Measurements from ENCODE around the gene POLD1.

Gene POLD1

DNA sequence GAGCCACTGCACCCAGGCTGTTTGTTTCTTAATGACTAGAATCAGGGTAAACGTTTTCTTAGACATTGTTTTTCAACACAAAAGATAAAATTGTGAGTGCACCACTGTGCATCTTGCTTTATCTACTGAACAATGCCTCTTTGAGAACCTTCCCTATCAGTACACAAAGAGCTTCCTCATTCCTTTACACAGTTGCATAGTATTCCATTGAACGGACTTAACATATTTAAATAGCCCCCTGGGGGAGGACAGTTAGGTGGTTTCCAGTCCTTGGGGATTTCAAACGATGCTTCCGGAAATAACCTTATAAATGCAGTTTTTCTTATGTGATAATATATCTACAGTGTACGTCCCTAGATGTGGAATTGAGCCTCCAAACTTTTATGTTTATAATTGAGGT lies 8.6 kb downstream of the POLD1 start:
- no peak for DNase-seq

DNA sequence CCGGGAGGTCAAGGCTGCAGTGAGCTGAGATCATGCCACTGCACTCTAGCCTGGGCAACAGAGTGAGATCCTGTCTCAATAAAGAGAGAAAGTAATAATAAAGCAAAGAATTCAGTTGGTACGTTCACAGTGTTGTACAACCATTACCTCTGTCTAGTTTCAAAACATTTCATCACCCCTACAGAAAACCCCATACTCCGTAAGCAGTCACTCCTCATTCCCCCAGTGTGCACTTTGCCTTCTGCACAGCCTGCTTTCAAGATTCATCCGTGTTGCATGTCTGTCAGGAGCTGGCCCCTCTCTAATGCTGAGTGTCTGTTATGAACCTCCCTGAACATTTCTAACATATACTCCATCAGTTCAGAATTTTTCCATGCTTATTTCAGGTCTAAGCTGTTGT lies 9.4 kb downstream of the POLD1 start:
- no peak for DNase-seq

DNA sequence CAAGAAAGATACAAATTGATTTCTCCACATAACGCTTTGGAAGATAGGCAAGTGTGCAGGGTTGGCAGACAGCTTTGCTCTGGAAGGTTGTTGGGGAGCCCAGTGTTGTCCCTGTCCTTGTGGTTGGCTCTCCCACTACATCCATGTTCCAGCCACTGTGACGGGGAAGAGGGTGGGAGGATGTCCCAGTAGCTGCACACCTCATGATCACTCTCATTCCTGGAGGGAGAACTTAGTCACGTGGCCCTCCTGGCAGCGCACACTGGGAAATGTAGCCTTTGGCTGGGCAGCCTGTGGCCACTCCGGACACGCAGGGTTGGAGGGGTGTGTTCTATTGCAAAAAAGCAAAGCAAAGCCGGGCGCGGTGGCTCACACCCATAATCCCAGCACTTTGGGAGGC lies 9.9 kb downstream of the POLD1 start:
- DNase-seq, result no peak

DNA sequence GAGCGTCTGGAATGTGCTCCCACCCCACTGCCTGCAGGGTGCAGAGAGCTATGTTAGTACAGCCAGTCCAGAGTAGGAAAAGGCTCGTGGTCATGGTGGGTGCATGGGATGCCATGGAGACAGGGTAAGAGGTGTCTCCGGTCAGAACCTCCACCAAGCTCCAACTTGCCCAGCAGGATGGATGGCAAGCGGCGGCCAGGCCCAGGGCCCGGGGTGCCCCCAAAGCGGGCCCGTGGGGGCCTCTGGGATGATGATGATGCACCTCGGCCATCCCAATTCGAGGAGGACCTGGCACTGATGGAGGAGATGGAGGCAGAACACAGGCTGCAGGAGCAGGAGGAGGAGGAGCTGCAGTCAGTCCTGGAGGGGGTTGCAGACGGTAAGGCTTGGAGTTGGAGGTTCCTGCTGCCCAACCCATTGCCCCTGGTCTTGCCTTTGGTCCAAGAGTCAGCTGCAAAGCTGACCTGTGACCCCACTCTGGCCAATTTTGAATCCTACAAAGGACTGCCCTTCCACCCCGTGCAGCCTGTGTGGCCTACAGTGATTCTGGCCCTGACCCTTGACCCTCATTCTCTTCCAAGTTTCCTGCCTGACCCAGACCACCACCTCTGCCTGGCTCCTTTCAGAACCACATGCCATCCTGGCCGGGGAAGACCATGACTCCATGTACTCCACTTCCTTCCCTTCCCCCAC lies 14.7 kb downstream of the POLD1 start:
- no peak for DNase-seq

DNA sequence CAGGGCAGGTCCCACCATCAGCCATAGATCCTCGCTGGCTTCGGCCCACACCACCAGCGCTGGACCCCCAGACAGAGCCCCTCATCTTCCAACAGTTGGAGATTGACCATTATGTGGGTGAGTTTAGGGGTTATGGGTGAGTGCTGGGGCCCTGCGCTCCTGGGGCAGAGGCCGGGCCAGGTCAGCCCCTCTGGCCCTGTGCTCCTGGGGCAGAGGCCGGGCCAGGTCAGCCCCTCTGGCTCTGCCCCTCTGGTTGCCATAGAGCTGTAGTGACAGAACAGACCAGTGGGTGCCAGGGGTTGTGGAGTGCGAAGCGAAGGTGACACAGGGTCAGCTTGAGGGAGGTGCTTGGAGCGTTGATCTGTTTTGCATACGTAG lies 15.2 kb downstream of the POLD1 start:
- no peak for DNase-seq

DNA sequence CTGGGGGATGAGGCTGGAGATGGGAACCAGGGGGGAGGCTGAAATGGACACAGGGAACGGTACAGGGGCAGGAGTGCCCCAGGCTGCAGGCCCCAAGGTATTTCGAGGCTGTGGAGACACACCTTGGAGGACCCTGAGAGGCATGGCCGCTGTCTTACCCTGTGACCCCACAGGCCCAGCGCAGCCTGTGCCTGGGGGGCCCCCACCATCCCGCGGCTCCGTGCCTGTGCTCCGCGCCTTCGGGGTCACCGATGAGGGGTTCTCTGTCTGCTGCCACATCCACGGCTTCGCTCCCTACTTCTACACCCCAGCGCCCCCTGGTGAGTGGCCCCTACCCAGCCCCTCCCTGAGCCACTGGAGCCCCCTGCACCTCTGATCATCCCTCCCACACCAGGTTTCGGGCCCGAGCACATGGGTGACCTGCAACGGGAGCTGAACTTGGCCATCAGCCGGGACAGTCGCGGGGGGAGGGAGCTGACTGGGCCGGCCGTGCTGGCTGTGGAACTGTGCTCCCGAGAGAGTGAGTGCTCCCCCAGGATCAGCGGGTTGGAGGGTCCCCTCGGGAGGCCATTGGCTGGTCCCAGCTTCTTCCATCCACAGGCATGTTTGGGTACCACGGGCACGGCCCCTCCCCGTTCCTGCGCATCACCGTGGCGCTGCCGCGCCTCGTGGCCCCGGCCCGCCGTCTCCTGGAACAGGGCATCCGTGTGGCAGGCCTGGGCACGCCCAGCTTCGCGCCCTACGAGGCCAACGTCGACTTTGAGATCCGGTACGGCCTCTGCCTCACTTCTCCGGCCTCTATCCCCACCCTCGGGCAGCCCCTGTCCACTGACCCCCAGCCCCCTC lies 17.7 kb downstream of the POLD1 start:
- no peak for DNase-seq

DNA sequence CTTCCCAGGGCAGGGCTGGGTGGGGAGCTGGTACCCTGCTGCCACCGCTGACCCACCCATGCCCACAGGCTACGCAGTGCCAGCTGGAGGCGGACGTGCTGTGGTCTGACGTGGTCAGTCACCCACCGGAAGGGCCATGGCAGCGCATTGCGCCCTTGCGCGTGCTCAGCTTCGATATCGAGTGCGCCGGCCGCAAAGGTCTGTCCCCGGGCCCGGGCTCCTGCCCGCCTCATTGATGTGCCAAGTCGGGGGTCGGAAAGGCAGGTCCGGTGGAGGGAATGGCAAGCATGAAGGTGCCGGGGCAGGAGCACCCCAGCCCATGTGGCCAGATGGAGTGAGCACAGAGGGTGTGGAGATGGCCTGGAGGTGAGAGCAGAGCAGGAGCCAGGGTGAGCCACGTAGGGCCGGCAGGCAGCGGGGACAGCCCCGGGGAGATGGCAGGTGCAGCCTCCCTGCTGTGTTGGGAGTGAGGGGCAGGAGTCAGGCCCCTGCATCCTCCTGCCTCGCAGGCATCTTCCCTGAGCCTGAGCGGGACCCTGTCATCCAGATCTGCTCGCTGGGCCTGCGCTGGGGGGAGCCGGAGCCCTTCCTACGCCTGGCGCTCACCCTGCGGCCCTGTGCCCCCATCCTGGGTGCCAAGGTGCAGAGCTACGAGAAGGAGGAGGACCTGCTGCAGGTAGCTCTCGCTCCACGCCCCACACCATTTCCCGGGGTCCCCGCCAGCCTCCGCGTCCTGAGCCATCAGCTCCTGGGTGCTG lies 18.6 kb downstream of the POLD1 start:
- no peak for DNase-seq

DNA sequence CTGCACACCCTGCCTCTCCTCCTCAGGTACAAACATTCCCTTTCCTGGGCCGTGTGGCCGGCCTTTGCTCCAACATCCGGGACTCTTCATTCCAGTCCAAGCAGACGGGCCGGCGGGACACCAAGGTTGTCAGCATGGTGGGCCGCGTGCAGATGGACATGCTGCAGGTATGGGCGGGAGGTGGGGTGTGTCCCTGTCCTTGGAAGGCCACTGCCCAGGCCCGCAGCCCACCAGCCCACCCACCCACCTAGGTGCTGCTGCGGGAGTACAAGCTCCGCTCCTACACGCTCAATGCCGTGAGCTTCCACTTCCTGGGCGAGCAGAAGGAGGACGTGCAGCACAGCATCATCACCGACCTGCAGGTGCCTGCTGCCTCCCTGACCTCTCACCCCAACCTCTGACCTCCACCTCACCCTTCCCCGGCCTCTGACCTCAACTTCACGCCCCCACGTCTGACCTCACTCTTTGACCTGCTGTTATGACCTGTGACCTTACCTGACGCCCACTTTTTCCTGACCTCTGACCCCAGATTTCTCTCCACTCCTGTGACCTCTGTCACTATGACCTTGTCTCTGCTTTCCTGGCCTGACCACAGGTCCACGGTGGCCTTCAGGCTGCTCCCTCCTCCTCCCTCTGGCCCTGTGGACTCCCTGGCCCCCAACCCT lies 22.1 kb downstream of the POLD1 start:
- DNase-seq, result no peak

DNA sequence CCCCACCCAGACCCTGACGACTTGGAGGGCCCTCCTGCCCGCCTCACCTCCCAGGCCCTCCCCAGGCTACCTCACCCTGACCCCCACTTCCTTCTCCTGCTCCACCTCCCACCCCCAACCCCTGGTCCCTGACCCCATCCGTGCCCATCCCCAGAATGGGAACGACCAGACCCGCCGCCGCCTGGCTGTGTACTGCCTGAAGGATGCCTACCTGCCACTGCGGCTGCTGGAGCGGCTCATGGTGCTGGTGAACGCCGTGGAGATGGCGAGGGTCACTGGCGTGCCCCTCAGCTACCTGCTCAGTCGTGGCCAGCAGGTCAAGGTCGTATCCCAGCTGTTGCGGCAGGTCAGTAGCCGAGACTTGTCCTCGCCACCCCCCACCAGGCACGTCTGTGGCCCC lies 22.7 kb downstream of the POLD1 start:
- DNase-seq, result no peak

DNA sequence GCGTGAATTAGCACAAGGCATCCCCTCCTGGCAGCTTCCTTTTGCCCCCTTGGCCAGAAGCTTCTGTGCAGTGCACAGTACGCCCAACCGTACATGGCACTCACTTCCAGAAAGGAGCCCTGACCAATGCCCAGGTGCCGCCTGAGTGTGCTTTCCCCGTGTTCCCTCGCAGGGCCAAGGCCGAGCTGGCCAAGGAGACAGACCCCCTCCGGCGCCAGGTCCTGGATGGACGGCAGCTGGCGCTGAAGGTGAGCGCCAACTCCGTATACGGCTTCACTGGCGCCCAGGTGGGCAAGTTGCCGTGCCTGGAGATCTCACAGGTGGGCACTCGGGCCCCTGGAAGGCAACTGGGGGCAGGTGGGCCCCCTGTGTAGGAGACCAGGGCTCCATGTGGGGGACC lies 25.2 kb downstream of the POLD1 start:
- DNase-seq, result no peak

DNA sequence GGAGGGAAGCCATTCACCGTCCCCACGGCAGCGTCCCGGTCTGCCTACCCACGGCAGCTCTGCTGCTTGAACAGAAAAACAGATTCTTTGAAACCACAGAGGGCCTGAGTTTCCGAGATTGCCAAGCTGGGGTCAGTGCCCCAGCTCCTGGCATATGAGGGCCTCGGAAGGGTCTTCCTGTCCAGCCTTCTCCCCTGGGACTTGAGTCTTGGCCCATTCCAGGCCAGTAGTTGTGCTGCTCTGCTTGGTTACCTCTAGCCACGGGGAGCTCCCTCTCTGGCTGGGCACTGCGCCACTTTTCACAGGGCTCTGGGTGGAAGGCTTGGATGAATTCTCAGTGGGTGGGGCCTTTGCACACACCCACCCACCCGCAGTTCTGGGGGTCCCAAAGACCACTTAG lies 26.0 kb downstream of the POLD1 start:
- no peak for DNase-seq

DNA sequence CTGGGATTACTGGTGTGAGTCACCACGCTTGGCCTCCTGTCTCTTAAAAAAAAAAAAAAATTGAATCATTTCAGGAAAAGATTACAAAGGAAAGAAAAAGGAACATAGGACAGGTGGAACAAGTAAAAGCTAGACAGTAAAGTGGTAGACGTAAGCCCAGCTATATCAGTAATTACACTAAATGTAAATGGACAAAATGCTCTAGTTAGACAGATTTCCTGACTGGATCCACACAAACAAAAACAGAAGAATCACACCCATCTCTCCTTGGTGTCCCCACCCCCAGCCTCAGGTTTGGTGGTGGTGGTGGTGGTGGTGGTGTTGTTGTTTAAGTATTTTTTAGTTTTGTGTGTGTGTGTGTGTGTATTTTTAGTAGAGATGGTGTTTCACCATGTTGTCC lies 28.3 kb downstream of the POLD1 start:
- DNase-seq, result no peak

DNA sequence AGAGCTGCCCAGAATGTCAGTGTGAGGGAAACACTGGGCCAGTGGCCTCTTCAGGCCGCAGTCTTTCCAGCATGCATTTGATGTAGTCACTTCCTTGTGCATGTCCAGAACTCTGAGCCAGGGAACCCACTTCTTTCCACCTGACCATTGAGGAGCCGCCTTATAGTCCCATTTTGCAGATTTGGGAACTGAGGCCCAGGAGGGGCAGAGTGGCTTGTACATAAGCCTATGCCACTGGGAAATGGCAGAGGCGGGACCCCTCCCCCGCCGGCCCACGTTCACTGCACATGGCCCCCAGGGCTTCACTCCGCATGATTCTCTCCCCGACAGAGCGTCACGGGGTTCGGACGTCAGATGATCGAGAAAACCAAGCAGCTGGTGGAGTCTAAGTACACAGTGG lies 28.9 kb downstream of the POLD1 start:
- DNase-seq, result no peak

DNA sequence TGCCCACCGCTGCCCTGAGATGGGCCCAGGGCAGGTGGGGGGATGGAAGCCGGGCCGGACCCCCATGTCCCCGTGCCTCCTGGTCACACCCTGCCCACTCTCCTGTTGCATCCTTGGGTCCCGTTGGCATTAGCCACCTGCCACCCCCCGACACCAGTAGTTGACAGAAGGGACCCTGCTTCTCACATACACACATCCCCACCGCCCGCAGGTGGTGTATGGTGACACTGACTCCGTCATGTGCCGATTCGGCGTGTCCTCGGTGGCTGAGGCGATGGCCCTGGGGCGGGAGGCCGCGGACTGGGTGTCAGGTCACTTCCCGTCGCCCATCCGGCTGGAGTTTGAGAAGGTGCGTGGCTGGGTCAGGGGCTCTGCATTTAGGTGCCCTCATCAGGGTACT lies 29.4 kb downstream of the POLD1 start:
- no peak for DNase-seq

DNA sequence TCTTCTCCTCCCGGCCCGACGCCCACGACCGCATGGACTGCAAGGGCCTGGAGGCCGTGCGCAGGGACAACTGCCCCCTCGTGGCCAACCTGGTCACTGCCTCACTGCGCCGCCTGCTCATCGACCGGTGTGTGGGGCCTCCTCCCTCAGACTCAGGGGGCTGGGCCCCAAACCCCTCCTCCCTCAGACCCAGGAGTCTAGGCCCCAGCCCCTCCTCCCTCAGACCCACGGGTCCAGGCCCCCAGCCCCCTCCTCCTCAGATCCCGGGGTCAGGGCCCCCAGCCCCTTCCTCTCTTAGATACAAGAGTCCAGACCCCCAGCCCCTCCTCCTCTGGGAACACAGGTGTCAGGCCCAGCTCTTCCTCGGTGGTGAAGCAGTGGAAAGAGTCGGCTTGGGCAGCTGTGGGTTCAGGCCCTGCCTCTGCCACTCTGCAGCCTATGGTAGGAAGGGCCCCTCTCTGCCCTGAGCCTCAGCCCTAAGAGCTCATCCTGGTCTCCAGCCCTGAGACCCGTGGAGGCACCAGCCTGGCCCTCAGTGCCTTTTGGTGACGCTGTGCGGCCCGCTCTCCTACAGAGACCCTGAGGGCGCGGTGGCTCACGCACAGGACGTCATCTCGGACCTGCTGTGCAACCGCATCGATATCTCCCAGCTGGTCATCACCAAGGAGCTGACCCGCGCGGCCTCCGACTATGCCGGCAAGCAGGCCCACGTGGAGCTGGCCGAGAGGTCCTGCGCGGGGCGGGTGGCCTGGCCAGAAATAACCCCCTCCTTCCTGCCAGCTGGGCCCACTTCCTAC lies 30.9 kb downstream of the POLD1 start:
- DNase-seq, result no peak

DNA sequence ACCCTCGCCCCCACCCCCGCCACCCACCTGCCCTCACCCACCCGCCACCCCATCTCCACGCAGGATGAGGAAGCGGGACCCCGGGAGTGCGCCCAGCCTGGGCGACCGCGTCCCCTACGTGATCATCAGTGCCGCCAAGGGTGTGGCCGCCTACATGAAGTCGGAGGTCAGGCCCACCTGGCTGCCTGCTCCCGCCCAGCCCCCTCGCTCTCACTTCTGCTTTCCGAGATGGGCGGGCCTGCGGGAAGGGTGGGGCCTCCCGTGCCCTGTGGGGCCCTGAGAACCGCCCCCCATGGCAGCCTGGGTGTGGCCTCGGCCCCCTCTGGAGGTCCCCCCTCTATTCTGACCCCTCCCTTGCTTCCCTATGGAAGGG lies 31.5 kb downstream of the POLD1 start:
- DNase-seq, result no peak

DNA sequence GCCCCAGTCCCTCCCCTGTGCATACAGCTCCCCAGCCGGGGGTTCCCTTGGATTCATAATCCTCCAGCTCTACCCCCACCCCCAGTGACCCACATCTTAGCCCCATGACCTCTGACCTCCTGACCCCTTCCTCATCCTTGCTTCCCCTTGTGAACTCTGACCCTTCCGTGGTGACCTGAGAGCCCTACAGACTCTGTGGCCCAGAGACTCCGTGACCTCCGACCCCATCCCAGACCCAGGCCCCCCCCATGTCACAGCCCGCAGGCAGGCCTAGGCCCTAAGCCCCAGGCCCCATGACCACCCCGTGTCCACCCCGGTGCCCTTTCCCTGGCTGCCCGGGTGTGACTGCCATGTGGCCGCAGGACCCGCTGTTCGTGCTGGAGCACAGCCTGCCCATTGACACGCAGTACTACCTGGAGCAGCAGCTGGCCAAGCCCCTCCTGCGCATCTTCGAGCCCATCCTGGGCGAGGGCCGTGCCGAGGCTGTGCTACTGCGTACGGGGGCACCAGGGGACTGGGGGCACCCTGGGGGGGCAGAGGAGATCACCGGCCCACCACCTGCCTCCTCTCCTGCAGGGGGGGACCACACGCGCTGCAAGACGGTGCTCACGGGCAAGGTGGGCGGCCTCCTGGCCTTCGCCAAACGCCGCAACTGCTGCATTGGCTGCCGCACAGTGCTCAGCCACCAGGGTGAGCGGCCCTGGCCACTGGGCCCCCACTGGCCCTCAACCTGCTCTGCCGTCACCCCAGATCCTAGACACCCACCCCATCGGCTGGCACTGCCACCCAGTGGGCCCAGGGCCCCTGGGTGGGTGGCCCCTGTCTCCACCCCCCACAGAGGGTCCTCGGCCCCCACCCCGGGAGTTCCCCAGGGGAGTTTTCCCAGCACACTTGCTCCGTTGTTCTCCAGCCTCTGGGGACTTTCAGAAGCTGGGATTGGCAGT lies 32.2 kb downstream of the POLD1 start:
- DNase-seq, result no peak

DNA sequence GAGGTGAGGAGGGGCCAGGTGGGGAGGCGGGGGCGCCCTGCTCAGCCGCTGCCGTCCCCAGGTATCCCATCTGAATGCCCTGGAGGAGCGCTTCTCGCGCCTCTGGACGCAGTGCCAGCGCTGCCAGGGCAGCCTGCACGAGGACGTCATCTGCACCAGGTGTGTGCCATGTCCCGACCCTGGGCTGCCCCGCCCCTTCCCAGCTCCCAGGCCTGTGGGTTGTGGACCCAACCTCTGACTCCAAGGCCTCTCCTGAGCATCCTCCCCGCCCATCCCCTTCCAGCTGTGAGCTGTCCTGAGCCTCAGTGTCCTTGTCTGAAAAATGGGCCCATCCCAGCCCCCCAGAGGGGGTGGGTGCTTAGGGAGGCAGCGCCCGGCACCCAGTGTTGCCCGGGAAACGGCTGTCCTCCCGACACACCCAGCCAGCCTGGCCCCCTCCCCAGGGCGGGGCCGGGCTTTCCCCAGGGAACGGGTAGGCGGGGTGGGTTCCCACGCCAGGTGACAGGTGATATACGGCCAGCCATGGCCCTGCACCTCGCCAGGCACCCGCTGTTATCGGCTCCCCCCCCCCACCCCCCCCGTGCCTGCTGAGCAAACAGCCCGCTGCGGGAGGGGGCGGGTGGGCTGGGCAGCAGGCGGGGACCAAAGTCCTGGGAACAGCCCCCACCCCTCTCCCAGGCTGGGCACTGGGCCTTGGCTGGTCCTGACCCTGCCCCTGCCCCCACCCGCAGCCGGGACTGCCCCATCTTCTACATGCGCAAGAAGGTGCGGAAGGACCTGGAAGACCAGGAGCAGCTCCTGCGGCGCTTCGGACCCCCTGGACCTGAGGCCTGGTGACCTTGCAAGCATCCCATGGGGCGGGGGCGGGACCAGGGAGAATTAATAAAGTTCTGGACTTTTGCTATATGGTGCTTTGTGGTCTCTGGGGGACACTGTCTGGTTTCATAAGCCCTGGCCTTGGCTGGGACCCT lies 33.2 kb downstream of the POLD1 start:
- DNase-seq, result no peak

DNA sequence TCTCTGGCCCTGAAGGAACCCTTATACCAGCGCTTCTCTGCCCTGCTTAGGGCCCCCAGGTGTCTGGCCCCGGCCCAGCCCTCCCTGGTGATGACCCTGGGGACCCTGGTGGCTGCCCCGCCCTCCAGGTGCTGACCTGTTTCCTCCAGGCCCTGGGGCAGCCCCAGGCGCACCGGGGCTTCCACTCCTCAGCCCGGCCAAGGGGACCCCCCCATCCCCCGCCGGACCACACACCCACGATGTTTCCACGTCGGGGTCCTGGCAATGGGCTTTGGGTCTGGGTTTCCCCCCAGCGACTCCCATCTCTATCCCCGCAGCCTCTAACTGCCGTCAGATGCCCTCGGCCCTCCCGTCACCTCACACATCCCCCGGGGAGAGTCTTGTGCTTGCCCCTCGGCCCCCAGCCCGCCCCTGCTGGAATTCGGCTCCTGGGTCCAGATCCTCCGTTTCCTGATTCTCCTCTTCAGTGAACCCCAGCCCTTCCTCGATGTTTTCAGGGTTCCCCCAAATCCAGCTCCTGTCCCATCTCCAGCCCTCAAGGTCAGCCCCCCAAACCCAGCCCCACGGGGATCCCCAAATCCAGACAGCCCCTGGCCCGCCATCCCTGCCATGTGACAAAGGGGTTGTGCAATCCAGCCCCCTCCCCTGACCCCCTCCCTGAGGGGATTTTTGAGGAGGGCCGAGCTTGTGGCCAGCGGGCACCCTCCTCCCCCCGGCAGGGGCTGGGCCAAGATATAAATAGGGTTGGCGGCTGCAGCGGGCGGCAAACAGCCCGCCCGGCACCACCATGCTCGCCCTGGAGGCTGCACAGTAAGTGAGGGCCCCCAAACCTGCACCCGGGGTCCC lies 34.3 kb downstream of the POLD1 start, which contains the start of gene SPIB:
SPIB (plus strand) TSS at position 763 of the 846 bp plus-strand sequence; CDS start at position 788, 25 bp downstream.
- DNase-seq, result no peak
